Type B pancreatic cell (in vitro differentiated cells): Measurements from ENCODE around the gene KCNQ2. TPM values are rescaled to one million over a fixed set of nuclear protein-coding genes. Genes with fewer than 3 reads are reported as not detected.

ENCODE experiments used
- DNase-seq: peaks from one replicate; pipeline ENCODE4 v3.0.0; 2021; ENCODE audit warnings: mixed read lengths; ENCODE audit not compliant: unreplicated experiment; ENCODE audit errors: extremely low spot score
- H3K27ac Mint-ChIP-seq: 2 replicates; pipeline ENCODE4 v1.8.0; 2021; ENCODE audit warnings: mild to moderate bottlenecking, mixed read lengths
- H3K27me3 Mint-ChIP-seq: 2 replicates; pipeline ENCODE4 v1.8.0; 2021; ENCODE audit warnings: mixed read lengths
- H3K36me3 Mint-ChIP-seq: 2 replicates; pipeline ENCODE4 v1.8.0; 2021; ENCODE audit warnings: mixed read lengths
- H3K4me1 Mint-ChIP-seq: one replicate; pipeline ENCODE4 v1.8.0; 2021; ENCODE audit warnings: mixed read lengths; ENCODE audit not compliant: unreplicated experiment
- H3K4me3 Mint-ChIP-seq: 2 replicates; pipeline ENCODE4 v1.8.0; 2021; ENCODE audit warnings: mild to moderate bottlenecking, mixed read lengths
- H3K9me3 Mint-ChIP-seq: 2 replicates; pipeline ENCODE4 v1.8.0; 2021; ENCODE audit warnings: mixed read lengths
- CTCF ChIP-seq: fragments of 200-600 bp; sonication (generic); conservative IDR thresholded peaks from 2 replicates; pipeline ENCODE4 v1.5.0; 2021; ENCODE audit warnings: antibody characterized with exemption, mild to moderate bottlenecking
- total RNA-seq: library from RNA; stranded (reverse); gene quantifications from 2 replicates; pipeline ENCODE4 v1.2.1, GENCODE V29; 2021; ENCODE audit warnings: low replicate concordance

The KCNQ2 gene
- total RNA-seq, 1 donor from 2014 or later, result 47.3 TPM

GRCh38 chr20:63369024-63369530 is 103.4 kb downstream of the KCNQ2 start:
- Mint-ChIP-seq H3K4me1 (peaks cover 5% of the 10 kb centered on the region), H3K4me3 (no peak overlapping the region), H3K9me3 (no peaks in the 10 kb centered on the region), H3K27me3 (peaks cover 13% of the 10 kb centered on the region), H3K27ac (no peak overlapping the region), H3K36me3 (no peaks in the 10 kb centered on the region)
- no peak for TF ChIP-seq CTCF
- no peak for DNase-seq

GRCh38 chr20:63368151-63368550 is 104.3 kb downstream of the KCNQ2 start:
- peaks cover 13% of the 10 kb centered on the region for H3K27me3 Mint-ChIP-seq
- H3K4me3 Mint-ChIP-seq, result no peak overlapping the region
- no peak for DNase-seq
- no peaks in the 10 kb centered on the region for H3K36me3 Mint-ChIP-seq
- no peaks in the 10 kb centered on the region for H3K9me3 Mint-ChIP-seq
- H3K27ac Mint-ChIP-seq, result no peak overlapping the region
- H3K4me1 Mint-ChIP-seq, result peaks cover 5% of the 10 kb centered on the region
- no peak for TF ChIP-seq CTCF

- no peak overlapping the region for H3K4me3 Mint-ChIP-seq
- no peak overlapping the region for H3K27ac Mint-ChIP-seq
Observed at GRCh38 chr20:63367446-63368055, 104.9 kb downstream of the KCNQ2 start.

GRCh38 chr20:63366390-63367365 is 105.8 kb downstream of the KCNQ2 start:
- H3K36me3 Mint-ChIP-seq, result no peaks in the 10 kb centered on the region
- peaks cover 21% of the 10 kb centered on the region for H3K27me3 Mint-ChIP-seq
- H3K4me3 Mint-ChIP-seq, result no peak overlapping the region
- DNase-seq, result no peak
- TF ChIP-seq CTCF, result no peak
- no peaks in the 10 kb centered on the region for H3K9me3 Mint-ChIP-seq
- no peak overlapping the region for H3K27ac Mint-ChIP-seq
- peaks cover 11% of the 10 kb centered on the region for H3K4me1 Mint-ChIP-seq

More at GRCh38 chr20:63367446-63368055, 104.9 kb downstream of the KCNQ2 start:
- Mint-ChIP-seq H3K27me3 (peaks cover 17% of the 10 kb centered on the region), H3K36me3 (no peaks in the 10 kb centered on the region), H3K9me3 (no peaks in the 10 kb centered on the region), H3K4me1 (peaks cover 7% of the 10 kb centered on the region)
- TF ChIP-seq CTCF, result no peak
- DNase-seq, result no peak

- H3K36me3 Mint-ChIP-seq, result no peaks in the 10 kb centered on the region
- H3K4me1 Mint-ChIP-seq, result peaks cover 11% of the 10 kb centered on the region
- no peaks in the 10 kb centered on the region for H3K9me3 Mint-ChIP-seq
- H3K4me3 Mint-ChIP-seq, result no peak overlapping the region
- H3K27me3 Mint-ChIP-seq, result peaks cover 16% of the 10 kb centered on the region
- H3K27ac Mint-ChIP-seq, result no peak overlapping the region
- DNase-seq, result no peak
- TF ChIP-seq CTCF, result no peak
Observed at GRCh38 chr20:63365601-63366389, 106.7 kb downstream of the KCNQ2 start.
